Measurements from ENCODE around the gene TUT4. TPM values are rescaled to one million over a fixed set of nuclear protein-coding genes. Genes with fewer than 3 reads are reported as not detected.

The TUT4 gene
- total and polyA plus RNA-seq, 2 of the 4 experiments (the other 2 are of a cell fraction) = 10.9 to 40.0 TPM

DNA sequence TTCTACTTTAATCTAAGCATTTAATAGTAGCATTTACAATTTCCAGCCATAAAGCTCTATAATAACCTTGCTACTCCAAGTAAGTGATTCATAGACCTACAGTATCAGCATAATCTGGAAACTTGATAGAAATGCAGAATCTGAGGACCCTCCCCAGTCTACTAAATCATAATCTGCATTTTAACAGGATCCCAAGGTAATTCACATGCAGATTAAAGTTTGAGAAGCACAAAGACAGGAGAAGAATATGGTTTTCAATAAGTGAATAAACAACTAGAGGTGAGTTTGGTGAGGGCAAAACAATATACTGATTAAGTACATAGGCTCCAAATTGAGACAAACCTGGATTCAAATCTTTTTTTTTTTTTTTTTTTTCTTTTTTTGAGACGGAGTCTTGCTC is 91.1 kb downstream of the TUT4 start:
- DNase-seq (no peak), ATAC-seq (ENCODE audit: low read depth) (no peak)
- Histone ChIP-seq H3K36me3 (ENCODE audit: control insufficient read depth, insufficient read depth, low read length) (0 out of 2 replicates have a peak, but pooled peaks cover 6% of the 10 kb centered on the region), H3K27me3 (ENCODE audit: control insufficient read depth, insufficient read depth, low read length) (no peaks in the 10 kb centered on the region), H4K5ac (ENCODE audit: low read depth, low read length) (no peak overlapping the region), H3K4me2 (ENCODE audit: low read depth, low read length) (no peak overlapping the region), H2BK15ac (ENCODE audit: low read depth, low read length) (no peak overlapping the region), H3K9me1 (ENCODE audit: insufficient read depth, low read length) (no peaks in the 10 kb centered on the region), H3K4me1 (ENCODE audit: control insufficient read depth, insufficient read depth, low read length) (no peaks in the 10 kb centered on the region), H2BK120ac (ENCODE audit: low read depth, low read length) (no peak overlapping the region), H3K79me1 (ENCODE audit: low read depth in 1 of 2, low read length in 2 of 2) (no peaks in the 10 kb centered on the region; a peak in 1 of 4 replicates), H3K18ac (ENCODE audit: low read depth, low read length) (no peak overlapping the region), H2AFZ (replicated peaks; ENCODE audit: low read length, poor library complexity) (no peak overlapping the region), H2AK9ac (replicated peaks; ENCODE audit: low read depth, low read length, poor library complexity) (no peak overlapping the region), H3K4ac (ENCODE audit: low read depth, low read length) (no peak overlapping the region), H3K4me3 (ENCODE audit: insufficient read depth, low read depth, low read length) (no peak overlapping the region), H4K8ac (ENCODE audit: low read depth in 2 of 2, low read length in 2 of 2) (no peak overlapping the region), H3K27ac (ENCODE audit: insufficient read depth, low read length) (no peak overlapping the region), H3K23ac (ENCODE audit: low read depth, low read length) (no peak overlapping the region), H2BK20ac (ENCODE audit: low read depth, low read length) (no peak overlapping the region), H3K9me3 (ENCODE audit: control insufficient read depth, insufficient read depth, low read length) (no peaks in the 10 kb centered on the region), H4K91ac (ENCODE audit: insufficient read depth, low read depth, low read length) (no peak overlapping the region), H2AK5ac (ENCODE audit: low read depth, low read length) (no peak overlapping the region), H3K9ac (ENCODE audit: low read depth, low read length) (no peak overlapping the region), H3K56ac (ENCODE audit: extremely low read depth, insufficient read depth, low read length) (no peak overlapping the region), H3K14ac (replicated peaks; ENCODE audit: low read depth, low read length) (no peak overlapping the region), H2BK5ac (ENCODE audit: low read depth, low read length, poor library complexity, severe bottlenecking) (no peak overlapping the region), H4K20me1 (ENCODE audit: insufficient read depth, low read length) (no peaks in the 10 kb centered on the region)
- dilution Hi-C loops (cut with HindIII; ENCODE audit: low sequenced_read_pairs, unreplicated experiment) (no loop called here), intact Hi-C loops (cut with micrococcal nuclease) (no loop called here), in situ Hi-C loops (cut with MboI; ENCODE audit: low sequenced_read_pairs) (no loop called here)
- BruUV-seq (replicated peaks) = no TSS peak
- WGBS, 2 experiments (ENCODE audit: extremely low coverage in 2 of 2, insufficient read length in 1 of 2) = no CpG with 5 or more reads among the region's 1 CpG
- TF ChIP-seq, protein P1, sequence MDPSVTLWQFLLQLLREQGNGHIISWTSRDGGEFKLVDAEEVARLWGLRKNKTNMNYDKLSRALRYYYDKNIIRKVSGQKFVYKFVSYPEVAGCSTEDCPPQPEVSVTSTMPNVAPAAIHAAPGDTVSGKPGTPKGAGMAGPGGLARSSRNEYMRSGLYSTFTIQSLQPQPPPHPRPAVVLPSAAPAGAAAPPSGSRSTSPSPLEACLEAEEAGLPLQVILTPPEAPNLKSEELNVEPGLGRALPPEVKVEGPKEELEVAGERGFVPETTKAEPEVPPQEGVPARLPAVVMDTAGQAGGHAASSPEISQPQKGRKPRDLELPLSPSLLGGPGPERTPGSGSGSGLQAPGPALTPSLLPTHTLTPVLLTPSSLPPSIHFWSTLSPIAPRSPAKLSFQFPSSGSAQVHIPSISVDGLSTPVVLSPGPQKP (IDR thresholded peaks at IDR 0.05; ENCODE audit: borderline replicate concordance, low read depth, low read length) = no peak
- TF ChIP-seq, protein P2, sequence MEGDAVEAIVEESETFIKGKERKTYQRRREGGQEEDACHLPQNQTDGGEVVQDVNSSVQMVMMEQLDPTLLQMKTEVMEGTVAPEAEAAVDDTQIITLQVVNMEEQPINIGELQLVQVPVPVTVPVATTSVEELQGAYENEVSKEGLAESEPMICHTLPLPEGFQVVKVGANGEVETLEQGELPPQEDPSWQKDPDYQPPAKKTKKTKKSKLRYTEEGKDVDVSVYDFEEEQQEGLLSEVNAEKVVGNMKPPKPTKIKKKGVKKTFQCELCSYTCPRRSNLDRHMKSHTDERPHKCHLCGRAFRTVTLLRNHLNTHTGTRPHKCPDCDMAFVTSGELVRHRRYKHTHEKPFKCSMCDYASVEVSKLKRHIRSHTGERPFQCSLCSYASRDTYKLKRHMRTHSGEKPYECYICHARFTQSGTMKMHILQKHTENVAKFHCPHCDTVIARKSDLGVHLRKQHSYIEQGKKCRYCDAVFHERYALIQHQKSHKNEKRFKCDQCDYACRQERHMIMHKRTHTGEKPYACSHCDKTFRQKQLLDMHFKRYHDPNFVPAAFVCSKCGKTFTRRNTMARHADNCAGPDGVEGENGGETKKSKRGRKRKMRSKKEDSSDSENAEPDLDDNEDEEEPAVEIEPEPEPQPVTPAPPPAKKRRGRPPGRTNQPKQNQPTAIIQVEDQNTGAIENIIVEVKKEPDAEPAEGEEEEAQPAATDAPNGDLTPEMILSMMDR (conservative IDR thresholded peaks at IDR 0.05; ENCODE audit: low read depth, low read length) = no peak
- CTCF ChIA-PET = no interaction called here
- POLR2A ChIA-PET (ENCODE audit: unreplicated experiment) = no interaction called here
